GM21825 (cell line): Measurements from ENCODE around the gene BBS1.
"Not testable (repeated sequence)": the region's sequence is repeated elsewhere in the genome, so short reads cannot be mapped to it uniquely, and the experiment has no call there.

Source experiments
- ATAC-seq: cut with Tn5 transposase; IDR thresholded peaks from one replicate; pipeline ENCODE4 v1.9.1; 2021; ENCODE audit warnings: mild to moderate bottlenecking, moderate library complexity; ENCODE audit not compliant: unreplicated experiment

The BBS1 gene

DNA sequence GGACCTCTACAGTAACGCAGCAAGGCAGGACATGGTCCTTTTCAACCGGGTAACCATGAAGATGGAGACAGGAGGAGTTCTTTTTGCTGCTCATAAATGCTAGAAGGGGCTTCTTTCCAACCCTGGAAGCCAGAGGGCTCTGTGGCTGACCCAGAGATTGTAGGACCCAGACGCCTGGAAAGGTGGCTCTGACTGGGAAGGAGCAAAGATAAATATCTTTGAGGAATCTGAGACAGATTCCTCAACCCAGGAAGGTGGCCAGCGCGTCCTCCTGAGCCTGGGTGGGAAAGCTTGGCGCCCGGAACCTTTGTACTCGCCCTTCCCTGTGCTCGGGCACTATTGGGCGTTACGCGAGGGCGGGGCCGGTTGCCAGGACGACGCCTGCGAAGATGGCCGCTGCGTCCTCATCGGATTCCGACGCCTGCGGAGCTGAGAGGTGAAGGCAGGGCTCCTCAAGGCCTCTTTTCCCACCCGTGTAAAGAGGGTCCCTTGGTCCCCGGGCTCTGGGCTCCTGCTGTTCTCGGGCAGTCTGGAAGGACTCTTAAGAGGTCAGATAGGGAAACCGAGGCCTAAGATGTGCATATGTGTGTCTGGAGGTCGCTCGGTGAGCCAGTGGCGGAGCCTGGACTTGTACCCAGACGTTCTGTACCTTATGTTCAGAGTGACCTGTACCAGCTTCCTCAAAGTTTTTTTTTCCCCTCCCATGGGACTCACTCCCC, at the start of gene BBS1:
TSS of gene BBS1 (plus strand) at position 365 of the 719 bp plus-strand sequence. CDS start at position 390, 25 bp downstream.
- ATAC-seq: peak; percentile 89

DNA sequence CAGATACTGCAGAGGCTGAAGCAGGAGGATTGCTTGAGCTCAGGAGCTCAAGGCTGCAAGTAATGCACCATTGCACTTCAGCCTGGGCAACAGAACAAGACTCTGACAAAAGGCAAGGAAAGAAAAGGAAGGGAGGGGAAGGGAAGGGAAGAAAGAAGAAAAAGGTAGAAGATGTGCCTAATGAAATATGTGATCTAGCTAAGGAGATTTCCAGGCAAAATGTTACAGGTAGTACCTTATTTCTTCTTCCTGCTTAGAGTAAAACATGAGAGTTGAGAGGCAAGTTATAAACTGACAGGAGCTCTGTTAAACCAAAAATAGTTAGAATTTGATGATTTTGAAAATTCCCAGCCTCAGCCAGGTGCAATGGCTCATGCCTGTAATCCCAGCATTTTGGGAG, 48.4 kb upstream of the BBS1 start:
- ATAC-seq: no peak

DNA sequence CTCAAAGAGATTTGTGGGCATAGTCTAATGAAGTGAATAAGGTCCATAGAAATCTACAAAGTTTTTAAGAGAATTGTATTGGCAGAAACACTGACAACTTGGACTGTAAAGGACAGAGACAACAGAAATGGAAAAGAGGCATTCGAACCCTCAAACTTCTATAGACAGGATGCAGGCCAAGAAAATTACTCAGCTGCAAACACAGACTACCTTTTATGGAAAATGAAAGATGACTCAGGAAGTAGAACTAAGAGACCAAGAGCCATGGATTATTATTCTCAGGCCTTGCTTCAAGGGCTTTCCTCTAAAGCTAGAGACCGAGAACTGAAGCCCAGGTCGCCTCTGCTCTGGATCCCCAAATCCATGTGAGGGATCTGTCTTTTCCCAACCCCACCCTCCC, 47.5 kb upstream of the BBS1 start:
- ATAC-seq: no peak

DNA sequence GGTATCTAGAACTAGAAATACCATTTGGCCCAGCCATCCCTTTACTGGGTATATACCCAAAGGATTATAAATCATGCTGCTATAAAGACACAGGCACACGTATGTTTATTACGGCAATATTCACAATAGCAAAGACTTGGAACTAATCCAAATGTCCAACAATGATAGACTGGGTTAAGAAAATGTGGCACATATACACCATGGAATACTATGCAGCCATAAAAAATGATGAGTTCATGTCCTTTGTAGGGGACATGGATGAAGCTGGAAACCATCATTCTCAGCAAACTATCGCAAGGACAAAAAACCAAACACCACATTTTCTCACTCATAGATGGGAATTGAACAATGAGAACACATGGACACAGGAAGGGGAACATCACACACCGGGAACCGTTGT, 46.3 kb upstream of the BBS1 start:
- not testable (repeated sequence) for ATAC-seq

DNA sequence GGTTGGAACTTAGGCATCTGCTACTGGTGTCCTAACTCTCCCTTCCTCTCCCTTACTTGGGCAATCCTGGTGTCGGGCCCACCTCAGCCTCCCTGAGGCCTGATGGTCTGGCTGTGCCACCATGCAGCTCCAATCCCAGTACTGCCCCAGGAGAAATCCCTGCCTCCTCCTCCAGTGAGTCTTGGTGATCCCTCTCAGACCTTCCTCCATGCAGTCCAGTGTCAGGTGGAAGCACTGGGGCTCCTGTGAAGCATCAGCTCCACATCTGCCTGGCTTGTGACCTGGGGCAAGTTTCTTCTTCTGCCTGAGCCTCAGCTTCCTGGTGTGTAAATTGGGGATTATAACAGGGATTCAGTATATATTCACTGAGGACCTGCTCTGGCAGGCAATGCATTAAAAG, 45.5 kb upstream of the BBS1 start:
- no peak for ATAC-seq

DNA sequence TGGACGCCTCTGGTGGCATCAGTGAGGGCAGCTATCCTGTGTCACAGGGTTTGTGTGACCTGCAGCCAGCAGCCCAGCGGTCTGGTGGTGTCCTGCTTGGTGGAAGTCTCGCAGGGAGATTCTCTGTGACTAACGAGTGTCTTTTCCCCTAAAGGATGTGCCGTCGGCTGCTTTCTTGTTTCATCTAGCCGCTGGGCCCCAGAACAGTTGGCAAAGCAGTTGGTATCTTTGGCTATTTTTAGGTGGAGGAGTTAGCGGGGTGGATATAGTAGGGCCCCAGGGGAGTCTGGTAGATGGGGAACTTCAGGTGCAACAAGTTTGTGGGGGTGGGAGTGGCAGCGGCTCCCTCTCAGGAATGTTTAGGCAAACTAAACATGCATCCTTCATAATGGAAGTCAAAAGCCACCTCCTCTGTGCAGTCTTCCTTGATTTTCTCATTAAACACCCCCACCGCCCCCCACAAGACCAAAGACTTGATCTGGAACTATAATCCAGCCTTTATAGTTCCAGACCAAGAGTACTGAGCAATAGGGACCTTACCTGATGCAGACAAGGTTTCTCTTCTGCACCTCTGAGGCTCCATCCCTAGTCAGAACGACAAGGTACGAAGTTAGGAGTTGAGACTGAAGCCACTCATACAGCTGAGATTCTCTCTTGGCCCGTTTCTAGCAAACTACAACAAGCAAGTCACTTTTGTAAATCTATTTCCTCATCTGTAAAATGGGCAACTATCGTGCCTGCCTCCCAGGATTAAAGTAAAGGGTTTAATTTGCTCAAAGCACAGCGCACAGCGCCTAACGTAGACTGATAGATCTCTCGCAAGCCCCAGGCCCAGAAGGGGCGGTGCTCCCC, 44.8 kb upstream of the BBS1 start:
- no peak for ATAC-seq

DNA sequence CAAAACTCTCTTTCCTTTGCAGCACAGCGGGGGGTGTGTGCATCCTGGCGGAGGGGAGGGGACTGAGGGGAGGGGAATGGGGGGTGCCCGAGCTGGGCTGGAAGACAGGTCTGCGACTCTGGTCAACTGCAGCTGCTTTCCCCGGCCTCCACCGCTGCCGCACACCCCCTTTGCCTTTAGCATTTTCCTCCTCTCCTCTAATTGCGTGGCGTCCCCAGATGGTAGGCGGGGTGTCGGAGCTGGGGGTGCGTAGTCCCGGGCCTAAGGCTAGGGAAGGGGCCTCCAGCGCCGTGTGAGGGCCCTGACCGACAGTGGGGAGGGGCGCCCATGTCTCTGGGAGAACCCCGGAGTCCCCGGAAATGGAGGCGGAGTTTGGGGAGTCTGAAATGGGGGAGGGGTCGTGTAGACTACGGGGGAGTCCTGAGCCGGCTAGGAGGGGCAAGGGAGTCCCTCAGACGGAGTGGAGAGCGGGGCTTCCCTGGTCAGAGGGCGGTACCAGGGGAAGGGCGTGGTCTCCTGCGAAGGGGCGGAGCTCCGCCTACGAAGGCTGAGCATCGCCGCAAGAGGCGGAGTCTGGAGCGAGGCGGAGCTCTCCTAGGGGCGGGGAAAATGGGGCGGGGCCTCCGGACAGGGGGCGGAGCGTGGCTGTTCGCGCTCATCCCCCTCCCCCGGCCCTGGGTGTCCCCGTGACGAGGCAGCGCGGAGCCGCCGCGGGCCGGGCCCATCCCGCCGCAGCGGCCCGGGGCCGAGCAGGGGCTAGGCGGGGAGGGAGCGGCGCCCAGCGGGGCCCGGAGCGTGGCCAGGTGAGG, 44.0 kb upstream of the BBS1 start, which contains the start of gene PELI3:
TSS of gene PELI3 (plus strand) at position 681 of the 809 bp plus-strand sequence. CDS start 1,224 bp downstream, outside the sequence.
- ATAC-seq: peak; percentile 83

DNA sequence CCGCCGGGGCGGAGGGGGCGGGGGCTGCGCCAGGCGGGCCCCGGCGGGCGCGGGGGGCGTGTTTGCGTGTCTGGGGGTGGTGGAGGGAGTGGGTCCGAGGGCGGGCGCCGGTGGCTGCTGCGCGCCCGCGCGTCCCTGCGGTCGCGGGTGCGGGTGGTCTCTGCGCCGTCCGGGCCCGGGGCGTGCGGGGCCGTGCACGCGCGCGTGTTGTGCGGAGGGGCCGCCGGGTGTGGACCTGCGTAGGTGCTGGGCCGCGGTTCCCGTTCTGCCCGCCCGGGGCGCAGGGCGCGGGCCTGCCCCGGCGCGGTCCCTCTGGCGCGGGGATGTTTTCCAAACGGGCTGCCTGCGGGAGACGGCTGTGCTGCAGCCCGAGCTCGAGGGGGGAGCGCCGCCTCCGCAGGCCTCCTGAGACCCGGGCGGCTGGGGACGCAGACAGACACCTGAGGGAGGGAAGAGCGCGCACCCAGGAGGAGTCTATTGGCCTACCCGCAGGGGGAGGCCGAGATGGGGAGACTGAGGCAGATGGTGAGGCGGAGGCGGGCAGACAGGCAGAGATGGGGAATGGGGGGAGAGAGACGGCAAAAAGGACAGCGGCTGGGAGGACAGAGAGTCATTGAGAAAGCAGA, 43.3 kb upstream of the BBS1 start:
- ATAC-seq: peak; percentile 28

DNA sequence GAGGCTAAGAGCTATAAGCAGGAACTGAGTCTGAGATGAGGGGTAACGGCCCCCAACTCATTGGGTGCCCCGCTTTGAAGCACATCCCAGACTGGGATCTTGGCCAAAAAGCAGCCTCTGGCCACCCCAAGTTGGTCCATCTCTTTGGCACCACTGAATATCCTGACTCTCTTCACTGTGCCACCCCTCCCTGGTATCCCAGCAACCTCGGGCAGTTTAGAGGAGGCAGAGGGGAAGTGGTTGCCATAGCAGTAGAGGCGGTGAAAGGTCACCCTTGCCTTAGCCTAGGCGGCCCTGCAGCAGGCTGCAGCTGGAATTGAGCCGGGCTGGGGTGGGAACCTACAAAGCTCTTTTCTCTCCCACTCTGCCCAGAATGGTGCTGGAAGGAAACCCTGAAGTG, 42.7 kb upstream of the BBS1 start:
- no peak for ATAC-seq

DNA sequence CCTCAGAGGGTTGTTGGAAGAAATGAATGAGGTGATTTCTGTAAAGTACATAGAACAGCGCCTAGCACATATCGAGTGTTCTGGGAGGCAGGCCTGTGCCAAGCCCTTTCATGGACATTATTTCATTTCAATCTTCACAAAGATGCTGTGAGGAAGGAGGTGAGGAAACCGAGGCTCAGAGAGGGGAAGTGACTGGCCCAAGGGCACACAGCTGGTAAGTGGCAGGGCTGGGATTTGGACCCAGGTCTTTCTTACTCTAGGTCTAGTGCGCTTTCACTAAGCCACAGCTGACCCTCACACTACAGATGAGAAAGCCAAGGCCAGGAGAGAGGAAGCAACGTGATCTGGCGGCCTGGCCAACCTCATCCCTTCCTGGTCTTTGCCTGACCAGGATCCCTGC, 41.7 kb upstream of the BBS1 start:
- no peak for ATAC-seq

DNA sequence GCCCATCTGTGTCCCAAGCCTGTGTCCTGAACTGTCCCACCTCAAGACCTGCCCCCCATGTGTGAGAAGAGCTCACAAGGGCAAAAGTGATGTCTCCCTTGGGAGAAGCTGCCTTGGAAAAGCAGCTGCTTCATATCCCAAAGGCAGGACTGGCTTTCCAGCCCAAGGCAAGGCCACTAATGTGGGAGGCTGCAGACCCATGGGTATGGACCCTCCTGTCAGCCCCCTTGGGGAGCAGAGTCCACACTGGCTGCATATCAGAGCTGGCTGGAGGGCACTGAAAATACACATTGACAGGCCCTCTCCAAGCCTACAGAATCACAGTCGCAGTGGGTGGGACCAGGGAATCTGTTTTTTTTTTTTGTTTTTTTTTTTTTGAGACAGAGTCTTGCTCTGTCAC, 41.0 kb upstream of the BBS1 start:
- no peak for ATAC-seq

DNA sequence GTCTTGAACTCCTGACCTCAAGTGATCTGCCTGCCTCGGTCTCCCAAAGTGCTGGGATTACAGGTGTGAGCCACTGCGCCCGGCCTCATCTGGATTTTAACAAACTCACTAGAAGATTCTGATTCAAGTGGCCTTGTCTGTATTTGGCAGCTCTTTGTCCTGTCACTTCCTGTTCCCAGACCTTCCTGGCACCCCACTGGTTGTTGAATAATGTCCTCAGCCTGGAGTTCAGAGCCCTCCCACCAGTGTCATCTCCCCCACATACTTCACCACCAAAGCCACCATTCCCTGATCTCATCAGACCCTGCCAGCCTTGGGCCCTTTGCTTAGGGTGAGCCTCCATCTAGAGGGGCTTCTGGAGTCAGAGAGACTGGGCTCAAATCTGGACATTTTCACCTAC, 40.4 kb upstream of the BBS1 start:
- ATAC-seq: no peak

DNA sequence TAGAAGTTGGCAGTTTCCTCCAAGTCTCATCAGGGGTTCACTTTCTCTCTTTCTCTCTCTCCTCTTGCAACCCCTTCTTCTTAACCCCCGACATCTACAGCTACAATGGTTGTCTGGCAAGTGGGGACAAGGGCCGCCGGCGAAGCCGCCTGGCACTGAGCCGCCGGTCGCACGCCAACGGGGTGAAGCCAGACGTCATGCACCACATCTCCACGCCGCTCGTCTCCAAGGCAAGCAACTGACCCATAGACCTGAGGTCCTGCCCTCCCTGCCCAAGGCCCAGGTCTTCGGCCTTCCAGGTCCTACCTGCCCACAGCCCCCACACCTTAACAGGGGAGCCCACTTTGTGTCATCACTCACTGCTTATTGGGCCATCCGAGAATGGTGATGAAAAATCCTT, 39.3 kb upstream of the BBS1 start:
- no peak for ATAC-seq

DNA sequence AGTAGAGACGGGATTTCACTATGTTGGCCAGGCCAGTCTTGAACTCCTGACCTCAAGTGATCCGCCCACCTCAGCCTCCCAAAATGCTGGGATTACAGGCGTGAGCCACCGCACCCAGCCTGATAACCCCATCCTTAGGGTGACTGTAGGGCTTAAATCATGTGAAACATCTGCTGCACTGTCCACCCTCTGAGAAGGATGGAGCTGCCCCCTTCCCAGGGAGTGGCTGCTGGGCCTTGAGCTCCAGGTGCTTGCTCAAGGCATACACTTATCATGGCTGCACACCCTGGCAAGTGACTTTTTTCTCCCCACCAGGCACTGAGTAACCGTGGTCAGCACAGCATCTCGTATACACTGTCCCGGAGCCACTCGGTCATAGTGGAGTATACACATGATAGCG, 38.4 kb upstream of the BBS1 start:
- ATAC-seq: no peak

DNA sequence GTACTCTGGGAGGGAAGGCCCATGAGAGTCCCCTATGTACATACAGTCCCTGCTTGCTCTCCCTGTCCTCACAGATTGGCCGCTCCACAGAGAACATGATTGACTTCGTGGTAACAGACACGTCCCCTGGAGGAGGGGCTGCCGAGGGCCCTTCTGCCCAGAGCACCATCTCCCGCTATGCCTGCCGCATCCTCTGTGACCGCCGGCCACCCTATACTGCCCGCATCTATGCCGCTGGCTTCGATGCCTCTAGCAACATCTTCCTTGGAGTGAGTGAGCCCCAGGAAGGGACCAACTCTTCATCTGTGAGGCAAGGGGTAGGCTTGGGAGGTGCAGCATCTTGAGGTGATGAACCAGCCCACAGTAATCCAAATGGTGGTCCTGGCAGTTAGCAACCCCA, 37.3 kb upstream of the BBS1 start:
- ATAC-seq: no peak

DNA sequence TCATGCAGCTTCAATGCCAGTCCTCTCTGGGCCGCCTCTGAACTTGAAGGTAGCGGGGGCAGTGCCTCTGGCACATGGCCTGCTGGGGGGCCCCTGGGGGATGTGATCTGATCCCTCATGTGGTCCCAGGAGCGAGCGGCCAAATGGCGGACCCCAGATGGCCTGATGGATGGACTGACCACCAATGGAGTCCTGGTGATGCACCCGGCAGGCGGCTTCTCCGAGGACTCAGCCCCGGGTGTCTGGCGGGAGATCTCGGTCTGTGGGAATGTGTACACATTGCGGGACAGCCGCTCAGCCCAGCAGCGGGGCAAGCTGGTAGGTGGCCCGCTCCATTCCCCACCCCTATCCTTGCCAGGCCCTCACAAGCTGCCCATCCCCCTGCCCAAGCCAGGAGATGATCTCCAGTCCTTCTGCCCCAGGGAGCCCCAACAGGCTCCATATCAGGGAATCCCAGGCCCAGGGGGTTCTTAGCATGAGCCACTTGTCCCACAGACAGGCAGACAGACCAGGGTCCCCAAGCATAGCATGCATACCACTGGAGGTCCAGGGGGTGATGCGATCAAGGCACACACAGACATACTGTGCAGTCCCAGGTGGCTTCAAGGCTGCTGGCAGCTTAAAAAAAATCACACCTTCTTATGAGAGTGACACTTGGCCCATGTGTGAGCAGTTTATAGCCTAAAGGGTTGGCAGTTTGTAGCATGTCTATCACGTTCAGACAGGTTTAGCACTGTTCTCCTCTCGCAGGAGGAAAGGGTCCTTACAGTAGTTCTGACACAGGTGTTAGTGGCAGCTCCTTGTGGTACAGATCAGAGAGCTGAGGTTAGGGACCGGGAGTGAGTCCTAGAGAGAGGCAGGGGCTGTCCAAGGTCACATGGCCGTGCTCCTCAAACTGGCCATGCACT, 36.6 kb upstream of the BBS1 start:
- no peak for ATAC-seq

DNA sequence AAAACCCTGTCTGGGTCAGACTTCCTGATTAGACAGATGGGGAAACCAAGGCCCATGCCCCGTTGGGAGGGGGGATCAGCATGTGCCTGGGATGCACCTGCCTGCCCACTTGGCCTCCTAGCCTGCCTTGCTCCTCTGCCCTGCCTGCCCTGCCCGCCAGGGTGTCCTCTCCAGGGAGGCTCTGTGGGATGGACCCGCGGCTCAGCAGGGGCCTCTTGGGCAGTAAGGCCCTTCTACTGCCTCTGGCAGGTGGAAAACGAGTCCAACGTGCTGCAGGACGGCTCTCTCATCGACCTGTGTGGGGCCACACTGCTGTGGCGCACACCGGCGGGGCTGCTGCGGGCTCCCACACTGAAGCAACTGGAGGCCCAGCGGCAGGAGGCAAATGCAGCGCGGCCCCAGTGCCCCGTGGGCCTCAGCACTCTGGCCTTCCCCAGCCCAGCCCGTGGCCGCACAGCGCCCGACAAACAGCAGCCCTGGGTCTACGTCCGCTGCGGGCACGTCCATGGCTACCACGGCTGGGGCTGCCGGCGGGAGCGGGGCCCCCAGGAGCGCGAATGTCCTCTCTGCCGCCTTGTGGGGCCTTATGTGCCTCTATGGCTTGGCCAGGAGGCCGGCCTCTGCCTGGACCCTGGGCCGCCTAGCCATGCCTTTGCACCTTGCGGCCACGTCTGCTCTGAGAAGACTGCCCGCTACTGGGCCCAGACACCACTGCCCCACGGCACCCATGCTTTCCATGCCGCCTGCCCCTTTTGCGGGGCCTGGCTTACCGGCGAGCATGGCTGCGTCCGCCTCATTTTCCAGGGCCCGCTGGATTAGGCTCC, 34.9 kb upstream of the BBS1 start:
- no peak for ATAC-seq

DNA sequence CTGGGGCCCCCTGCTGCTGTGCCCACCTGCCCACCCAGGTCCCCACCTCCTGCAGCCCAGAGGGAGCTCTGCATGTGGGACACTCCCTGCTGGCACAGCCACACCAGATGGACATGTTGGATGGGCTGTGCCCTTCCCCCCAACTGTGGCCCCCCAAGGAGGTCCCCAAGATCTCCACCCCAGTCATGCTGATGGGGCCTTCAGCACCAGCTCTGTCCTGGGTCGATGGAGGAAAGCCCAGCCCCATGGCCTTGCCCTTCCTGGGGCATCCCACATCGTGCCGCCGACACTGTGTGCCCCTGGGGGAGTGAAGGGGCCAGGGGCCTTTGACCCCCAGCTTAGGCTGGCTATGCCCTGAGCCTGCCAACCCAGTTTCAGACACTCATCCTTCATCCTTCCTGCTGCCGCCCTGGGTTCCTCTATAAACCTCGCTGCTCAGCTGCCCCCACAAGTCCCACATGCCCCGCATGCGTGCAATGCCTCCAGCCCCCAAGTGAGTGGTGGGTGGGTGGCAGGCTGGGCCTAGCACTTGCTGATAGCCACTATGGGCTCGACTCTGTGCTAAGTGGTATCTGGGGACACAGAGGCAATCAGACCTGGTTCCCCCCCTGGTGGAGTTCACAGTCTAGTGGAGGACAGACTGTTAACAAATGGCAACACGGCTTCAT, 34.1 kb upstream of the BBS1 start:
- ATAC-seq: no peak
